ENCODE data around the gene CLSTN2. TPM values are rescaled to one million over a fixed set of nuclear protein-coding genes. Genes with fewer than 3 reads are reported as not detected.

The CLSTN2 gene
- total RNA-seq, 1 donor from 2014 or later: not detected

GRCh38 chr3:140540262-140540661 is 605.3 kb downstream of the CLSTN2 start:
- Mint-ChIP-seq H3K27me3 (no peaks in the 10 kb centered on the region), H3K9me3 (no peaks in the 10 kb centered on the region), H3K4me1 (no peaks in the 10 kb centered on the region), H3K36me3 (ENCODE audit: low read depth) (no peaks in the 10 kb centered on the region), H3K4me3 (no peak overlapping the region), H3K27ac (no peak overlapping the region)
- intact Hi-C loops (cut with micrococcal nuclease): no loop called here
- no peak for DNase-seq

GRCh38 chr3:140541975-140542653 is 607.1 kb downstream of the CLSTN2 start:
- Mint-ChIP-seq H3K36me3 (ENCODE audit: low read depth) (no peaks in the 10 kb centered on the region), H3K27ac (no peak overlapping the region), H3K9me3 (no peaks in the 10 kb centered on the region), H3K4me1 (no peaks in the 10 kb centered on the region), H3K4me3 (no peak overlapping the region), H3K27me3 (no peaks in the 10 kb centered on the region)
- intact Hi-C loops (cut with micrococcal nuclease): no loop called here
- no peak for DNase-seq

- Mint-ChIP-seq H3K9me3 (no peaks in the 10 kb centered on the region), H3K36me3 (ENCODE audit: low read depth) (no peaks in the 10 kb centered on the region), H3K4me1 (no peaks in the 10 kb centered on the region), H3K27ac (no peak overlapping the region), H3K27me3 (no peaks in the 10 kb centered on the region), H3K4me3 (no peak overlapping the region)
- intact Hi-C loops (cut with micrococcal nuclease): no loop called here
- DNase-seq: no peak
Measured at GRCh38 chr3:140545197-140545596, 610.2 kb downstream of the CLSTN2 start.

- Mint-ChIP-seq H3K36me3 (ENCODE audit: low read depth) (no peaks in the 10 kb centered on the region), H3K27ac (no peak overlapping the region), H3K27me3 (no peaks in the 10 kb centered on the region), H3K4me3 (no peak overlapping the region), H3K9me3 (no peaks in the 10 kb centered on the region), H3K4me1 (no peaks in the 10 kb centered on the region)
- DNase-seq: no peak
- intact Hi-C loops (cut with micrococcal nuclease): no loop called here
Measured at GRCh38 chr3:140545756-140546155, 610.8 kb downstream of the CLSTN2 start.

- no peak overlapping the region for H3K4me3 Mint-ChIP-seq
- H3K4me1 Mint-ChIP-seq: no peaks in the 10 kb centered on the region
- no peak for DNase-seq
- H3K27ac Mint-ChIP-seq: no peak overlapping the region
- intact Hi-C loops (cut with micrococcal nuclease): no loop called here
- no peaks in the 10 kb centered on the region for H3K9me3 Mint-ChIP-seq
- no peaks in the 10 kb centered on the region for H3K36me3 Mint-ChIP-seq (ENCODE audit: low read depth)
- no peaks in the 10 kb centered on the region for H3K27me3 Mint-ChIP-seq
Measured at GRCh38 chr3:140546649-140547048, 611.7 kb downstream of the CLSTN2 start.

- no peak overlapping the region for H3K4me3 Mint-ChIP-seq
- no peaks in the 10 kb centered on the region for H3K4me1 Mint-ChIP-seq
- no peak overlapping the region for H3K27ac Mint-ChIP-seq
- no peaks in the 10 kb centered on the region for H3K27me3 Mint-ChIP-seq
- H3K36me3 Mint-ChIP-seq (ENCODE audit: low read depth): no peaks in the 10 kb centered on the region
- DNase-seq: no peak
- intact Hi-C loops (cut with micrococcal nuclease): no loop called here
- H3K9me3 Mint-ChIP-seq: no peaks in the 10 kb centered on the region
Measured at GRCh38 chr3:140552403-140552802, 617.4 kb downstream of the CLSTN2 start.

- intact Hi-C loops (cut with micrococcal nuclease): no loop called here
- H3K9me3 Mint-ChIP-seq: no peaks in the 10 kb centered on the region
- H3K27ac Mint-ChIP-seq: no peak overlapping the region
- no peaks in the 10 kb centered on the region for H3K4me1 Mint-ChIP-seq
- no peak overlapping the region for H3K4me3 Mint-ChIP-seq
- H3K27me3 Mint-ChIP-seq: no peaks in the 10 kb centered on the region
- no peak for DNase-seq
- H3K36me3 Mint-ChIP-seq (ENCODE audit: low read depth): no peaks in the 10 kb centered on the region
Measured at GRCh38 chr3:140552898-140553297, 617.9 kb downstream of the CLSTN2 start.

GRCh38 chr3:140553591-140553990 is 618.6 kb downstream of the CLSTN2 start:
- Mint-ChIP-seq H3K4me3 (no peak overlapping the region), H3K9me3 (no peaks in the 10 kb centered on the region), H3K27me3 (no peaks in the 10 kb centered on the region), H3K36me3 (ENCODE audit: low read depth) (no peaks in the 10 kb centered on the region), H3K4me1 (no peaks in the 10 kb centered on the region), H3K27ac (no peak overlapping the region)
- DNase-seq: no peak
- intact Hi-C loops (cut with micrococcal nuclease): no loop called here

- Mint-ChIP-seq H3K4me3 (no peak overlapping the region), H3K4me1 (no peaks in the 10 kb centered on the region), H3K27ac (no peak overlapping the region), H3K36me3 (ENCODE audit: low read depth) (no peaks in the 10 kb centered on the region), H3K9me3 (no peaks in the 10 kb centered on the region), H3K27me3 (no peaks in the 10 kb centered on the region)
- intact Hi-C loops (cut with micrococcal nuclease): no loop called here
- no peak for DNase-seq
Measured at GRCh38 chr3:140555666-140556065, 620.7 kb downstream of the CLSTN2 start.

GRCh38 chr3:140557476-140557875 is 622.5 kb downstream of the CLSTN2 start:
- no peak overlapping the region for H3K27ac Mint-ChIP-seq
- no peaks in the 10 kb centered on the region for H3K36me3 Mint-ChIP-seq (ENCODE audit: low read depth)
- H3K4me3 Mint-ChIP-seq: no peak overlapping the region
- no peaks in the 10 kb centered on the region for H3K9me3 Mint-ChIP-seq
- H3K4me1 Mint-ChIP-seq: no peaks in the 10 kb centered on the region
- H3K27me3 Mint-ChIP-seq: no peaks in the 10 kb centered on the region
- intact Hi-C loops (cut with micrococcal nuclease): no loop called here
- DNase-seq: no peak

- Mint-ChIP-seq H3K27ac (no peak overlapping the region), H3K4me1 (no peaks in the 10 kb centered on the region), H3K4me3 (no peak overlapping the region), H3K9me3 (no peaks in the 10 kb centered on the region), H3K27me3 (no peaks in the 10 kb centered on the region), H3K36me3 (ENCODE audit: low read depth) (no peaks in the 10 kb centered on the region)
- DNase-seq: no peak
- intact Hi-C loops (cut with micrococcal nuclease): no loop called here
Measured at GRCh38 chr3:140559546-140559945, 624.6 kb downstream of the CLSTN2 start.

- Mint-ChIP-seq H3K27ac (no peak overlapping the region), H3K4me1 (no peaks in the 10 kb centered on the region), H3K27me3 (no peaks in the 10 kb centered on the region), H3K4me3 (no peak overlapping the region), H3K36me3 (ENCODE audit: low read depth) (no peaks in the 10 kb centered on the region), H3K9me3 (no peaks in the 10 kb centered on the region)
- intact Hi-C loops (cut with micrococcal nuclease): no loop called here
- DNase-seq: no peak
Measured at GRCh38 chr3:140563206-140563760, 628.3 kb downstream of the CLSTN2 start.

- Mint-ChIP-seq H3K9me3 (no peaks in the 10 kb centered on the region), H3K27me3 (no peaks in the 10 kb centered on the region), H3K4me1 (no peaks in the 10 kb centered on the region), H3K4me3 (no peak overlapping the region), H3K36me3 (ENCODE audit: low read depth) (no peaks in the 10 kb centered on the region), H3K27ac (no peak overlapping the region)
- intact Hi-C loops (cut with micrococcal nuclease): no loop called here
- DNase-seq: no peak
Measured at GRCh38 chr3:140568131-140568530, 633.1 kb downstream of the CLSTN2 start.

- Mint-ChIP-seq H3K9me3 (no peaks in the 10 kb centered on the region), H3K4me3 (no peak overlapping the region), H3K27ac (no peak overlapping the region), H3K36me3 (ENCODE audit: low read depth) (no peaks in the 10 kb centered on the region), H3K27me3 (no peaks in the 10 kb centered on the region), H3K4me1 (no peaks in the 10 kb centered on the region)
- intact Hi-C loops (cut with micrococcal nuclease): no loop called here
- DNase-seq: no peak
Measured at GRCh38 chr3:140568842-140569520, 634.0 kb downstream of the CLSTN2 start.
